Esophagus squamous epithelium (tissue), 4 donors: ENCODE measurements around the gene ARAP1.

Source experiments
- CTCF ChIP-seq, 6 experiments: fragments of 450-650 bp in 4 of 6; fragments of 200-600 bp in 2 of 6; sonication (generic) in 2 of 6; IDR thresholded peaks; one replicate each; pipeline ENCODE4 v1.5.1; 2016 to 2019; ENCODE audit warnings: antibody characterized with exemption in 6 of 6, mild to moderate bottlenecking in 4 of 6, moderate library complexity in 4 of 6
- POLR2A ChIP-seq, 4 donors: fragments of 450-650 bp; IDR thresholded peaks; one replicate each; pipeline ENCODE4 v1.6.1; 2017; ENCODE audit warnings: antibody characterized with exemption in 4 of 4, mild to moderate bottlenecking in 4 of 4, moderate library complexity in 3 of 4

- TF ChIP-seq CTCF (IDR thresholded peaks at IDR 0.05) = no peak
- TF ChIP-seq POLR2A (IDR thresholded peaks at IDR 0.05) = no peak
Measured at GRCh38 chr11:72724021-72724551, 28.1 kb downstream of the ARAP1 start.
